Measurements from ENCODE around the gene INTS3. TPM values are rescaled to one million over a fixed set of nuclear protein-coding genes. Genes with fewer than 3 reads are reported as not detected.
A peak's percentile ranks its signal among the peaks of the same experiment; 100 is the strongest.

The INTS3 gene
- total and polyA plus RNA-seq, 9 of the 15 experiments (the other 6 are each of a cell fraction or from before 2014, with no cell fraction given) = 6.3 to 24.1 (median 14.3) TPM

DNA sequence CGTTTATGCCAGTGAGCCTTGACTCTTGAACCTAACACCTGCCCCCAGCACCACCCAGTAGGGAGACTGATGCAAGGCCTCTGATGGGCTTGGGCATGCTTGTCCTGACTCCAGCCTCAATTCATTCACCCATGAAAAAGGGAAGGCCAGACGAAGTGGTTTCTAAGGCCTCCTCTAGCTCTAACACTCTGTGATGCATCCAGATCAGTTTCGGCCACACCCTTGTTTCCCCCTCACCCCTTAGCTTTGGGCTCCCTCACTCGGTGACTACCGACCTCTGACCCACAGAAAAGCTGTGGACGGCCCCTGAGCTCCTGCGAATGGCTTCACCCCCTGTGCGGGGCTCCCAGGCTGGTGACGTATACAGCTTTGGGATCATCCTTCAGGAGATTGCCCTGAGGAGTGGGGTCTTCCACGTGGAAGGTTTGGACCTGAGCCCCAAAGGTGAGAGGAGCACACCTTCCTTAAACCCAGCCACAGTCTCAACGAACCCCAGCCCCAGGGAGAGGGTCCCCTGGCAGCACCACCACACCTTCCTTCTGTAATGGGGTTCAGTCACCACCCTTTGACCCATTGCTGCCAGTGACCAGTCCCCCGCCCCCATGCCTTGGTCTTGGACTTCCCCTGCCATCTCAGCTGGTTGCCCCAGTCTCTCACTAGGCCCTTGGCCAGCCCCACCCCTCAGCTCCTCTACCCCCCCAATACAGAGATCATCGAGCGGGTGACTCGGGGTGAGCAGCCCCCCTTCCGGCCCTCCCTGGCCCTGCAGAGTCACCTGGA lies 40.3 kb upstream of the INTS3 start (continued):
- no peak for TF ChIP-seq MYBL2 (IDR thresholded peaks at IDR 0.05; ENCODE audit: low read depth)
- no peak for TF ChIP-seq MYBL2 (CRISPR knock-in tag; IDR thresholded peaks at IDR 0.05; ENCODE audit: borderline replicate concordance)
- TF ChIP-seq ZBTB2 (IDR thresholded peaks at IDR 0.05) = no peak

- Histone ChIP-seq H3K27ac (ENCODE audit: extremely low read depth, low read depth, low read length) (no peak overlapping the region; the same call in 2 of the 3 replicates), H3K9me1 (ENCODE audit: control insufficient read depth, insufficient read depth, low read length) (peaks cover 3% of the 10 kb centered on the region), H3K4me3 (no peak overlapping the region), H3K9me3 (replicated peaks; ENCODE audit: control insufficient read depth, insufficient read depth, low read depth, low read length) (no peaks in the 10 kb centered on the region), H3K9ac (ENCODE audit: insufficient read depth in 1 of 2, low read depth in 2 of 2, low read length in 2 of 2) (peak overlapping the region in 1 of 2 experiments; percentile 65; a peak in 1 of 4 replicates), H3K4me1 (replicated peaks in 1 of 2; ENCODE audit: control insufficient read depth in 2 of 2, insufficient read depth in 2 of 2, low read length in 2 of 2) (peaks cover 3 to 23% of the 10 kb centered on the region in 2 experiments; a peak in 4 of 5 replicates), H2AFZ (ENCODE audit: low read depth, low read length) (peak overlapping the region; percentile 58; the same call in 1 of the 2 replicates), H3K27me3 (ENCODE audit: control insufficient read depth in 2 of 2, insufficient read depth in 2 of 2, low read length in 2 of 2) (peaks cover 0 to 12% of the 10 kb centered on the region in 2 experiments; a peak in 1 of 5 replicates), H3K36me3 (ENCODE audit: control insufficient read depth, insufficient read depth, low read length) (no peaks in the 10 kb centered on the region), H4K20me1 (replicated peaks; ENCODE audit: control insufficient read depth, insufficient read depth, low read length) (no peaks in the 10 kb centered on the region), H3K4me2 (ENCODE audit: insufficient read depth, low read length) (no peak overlapping the region), H3K79me2 (ENCODE audit: control insufficient read depth, insufficient read depth, low read length) (no peaks in the 10 kb centered on the region)
- TF ChIP-seq, protein P1, sequence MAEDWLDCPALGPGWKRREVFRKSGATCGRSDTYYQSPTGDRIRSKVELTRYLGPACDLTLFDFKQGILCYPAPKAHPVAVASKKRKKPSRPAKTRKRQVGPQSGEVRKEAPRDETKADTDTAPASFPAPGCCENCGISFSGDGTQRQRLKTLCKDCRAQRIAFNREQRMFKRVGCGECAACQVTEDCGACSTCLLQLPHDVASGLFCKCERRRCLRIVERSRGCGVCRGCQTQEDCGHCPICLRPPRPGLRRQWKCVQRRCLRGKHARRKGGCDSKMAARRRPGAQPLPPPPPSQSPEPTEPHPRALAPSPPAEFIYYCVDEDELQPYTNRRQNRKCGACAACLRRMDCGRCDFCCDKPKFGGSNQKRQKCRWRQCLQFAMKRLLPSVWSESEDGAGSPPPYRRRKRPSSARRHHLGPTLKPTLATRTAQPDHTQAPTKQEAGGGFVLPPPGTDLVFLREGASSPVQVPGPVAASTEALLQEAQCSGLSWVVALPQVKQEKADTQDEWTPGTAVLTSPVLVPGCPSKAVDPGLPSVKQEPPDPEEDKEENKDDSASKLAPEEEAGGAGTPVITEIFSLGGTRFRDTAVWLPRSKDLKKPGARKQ (CRISPR knock-in tag; IDR thresholded peaks at IDR 0.05) = no peak
- TF ChIP-seq ZC3H11A (IDR thresholded peaks at IDR 0.05; ENCODE audit: low read depth, low read length) (no peak), PHB2 (IDR thresholded peaks at IDR 0.05; ENCODE audit: low read depth) (no peak), IFI16 (CRISPR knock-in tag; IDR thresholded peaks at IDR 0.05) (no peak), JUN (IDR thresholded peaks at IDR 0.05; ENCODE audit: borderline replicate concordance, low read depth, low read length) (no peak), JUN (CRISPR knock-in tag; IDR thresholded peaks at IDR 0.05; ENCODE audit: borderline replicate concordance) (no peak), MAFG (tag; conservative IDR thresholded peaks at IDR 0.05) (0 out of 2 replicates have a peak, but pooled peaks have one; percentile 18), ZNF224 (CRISPR knock-in tag; IDR thresholded peaks at IDR 0.05) (no peak), ZNF316 (IDR thresholded peaks at IDR 0.05) (peak; percentile 66), SIRT6 (IDR thresholded peaks at IDR 0.05; ENCODE audit: low read depth, low read length) (no peak), HCFC1 (IDR thresholded peaks at IDR 0.05; ENCODE audit: low read depth, low read length) (no peak), TAL1 (IDR thresholded peaks at IDR 0.05) (no peak), ETV5 (CRISPR knock-in tag; IDR thresholded peaks at IDR 0.05; ENCODE audit: low read depth) (no peak), ARID2 (IDR thresholded peaks at IDR 0.05) (no peak), XRCC3 (IDR thresholded peaks at IDR 0.05) (no peak), NFE2 (IDR thresholded peaks at IDR 0.05; ENCODE audit: low read depth) (peak; percentile 51; the same call in 1 of the 2 replicates)
- POLR2A ChIA-PET = interaction anchor here (1.4 kb wide), 1 partner anchor 10 kb away, joined by 4 read pairs; no protein-coding TSS in a partner anchor
- 54% methylated on average over 7 of the region's 7 CpGs for whole genome bisulfite sequencing (ENCODE audit: insufficient coverage, low coverage, missing lambda C conversion rate)
- ATAC-seq (no peak), FAIRE-seq (no peak), DNase-seq (ENCODE audit: extremely low read depth in 1 of 4, low spot score in 3 of 4) (no peak)
- BruUV-seq (replicated peaks) = no TSS peak
- CTCF ChIA-PET (ENCODE audit: low intra/inter-chr PET ratio) = no interaction called here
- in situ Hi-C loops (cut with MboI) (no loop called here), intact Hi-C loops (cut with micrococcal nuclease) (no loop called here)
Observed at GRCh38 chr1:153688276-153688675, 39.6 kb upstream of the INTS3 start.

All from K562 (cell line).